ENCODE measurements around the gene SNX27. TPM values are rescaled to one million over a fixed set of nuclear protein-coding genes. Genes with fewer than 3 reads are reported as not detected.
"Not testable (repeated sequence)": the region's sequence is repeated elsewhere in the genome, so short reads cannot be mapped to it uniquely, and the experiment has no call there.

Gene SNX27
- total RNA-seq, 4 donors from 2014 or later: 21.9 to 34.3 (median 26.5) TPM

DNA sequence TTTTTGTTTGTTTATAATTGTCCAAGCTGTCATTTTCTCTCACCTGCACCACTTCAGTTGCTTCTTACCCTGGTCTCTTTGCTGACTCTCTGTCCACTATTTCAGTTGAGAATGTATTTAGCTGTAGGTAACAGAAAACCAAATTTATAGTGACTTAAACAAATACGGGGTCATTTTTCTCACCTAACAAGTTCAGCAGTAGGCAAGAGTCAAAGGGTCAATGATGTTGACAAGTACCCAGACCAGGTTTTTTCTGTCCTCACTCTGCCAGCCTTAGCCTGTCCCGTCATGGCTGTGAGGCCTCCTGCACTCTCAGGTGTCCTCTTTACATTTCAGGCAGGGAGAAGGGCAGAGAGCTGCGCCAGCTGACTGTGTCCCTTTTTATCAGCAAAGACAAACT, 121.3 kb downstream of the SNX27 start:
- WGBS, 2 donors: 84 to 91% methylated on average over 3 of the region's 3 CpGs
- no peak for DNase-seq (ENCODE audit: low spot score in 2 of 2)
- no peak overlapping the region for H3K4me3 ChIP-seq (ENCODE audit: low read depth, poor library complexity, severe bottlenecking)
- intact Hi-C loops (cut with DNase I; ENCODE audit: low total_unique reads): loop anchor here (5.0 to 10.0 kb wide), 2 partner anchors 138 to 201 kb away; no protein-coding TSS in a partner anchor
- TF ChIP-seq, protein P1, sequence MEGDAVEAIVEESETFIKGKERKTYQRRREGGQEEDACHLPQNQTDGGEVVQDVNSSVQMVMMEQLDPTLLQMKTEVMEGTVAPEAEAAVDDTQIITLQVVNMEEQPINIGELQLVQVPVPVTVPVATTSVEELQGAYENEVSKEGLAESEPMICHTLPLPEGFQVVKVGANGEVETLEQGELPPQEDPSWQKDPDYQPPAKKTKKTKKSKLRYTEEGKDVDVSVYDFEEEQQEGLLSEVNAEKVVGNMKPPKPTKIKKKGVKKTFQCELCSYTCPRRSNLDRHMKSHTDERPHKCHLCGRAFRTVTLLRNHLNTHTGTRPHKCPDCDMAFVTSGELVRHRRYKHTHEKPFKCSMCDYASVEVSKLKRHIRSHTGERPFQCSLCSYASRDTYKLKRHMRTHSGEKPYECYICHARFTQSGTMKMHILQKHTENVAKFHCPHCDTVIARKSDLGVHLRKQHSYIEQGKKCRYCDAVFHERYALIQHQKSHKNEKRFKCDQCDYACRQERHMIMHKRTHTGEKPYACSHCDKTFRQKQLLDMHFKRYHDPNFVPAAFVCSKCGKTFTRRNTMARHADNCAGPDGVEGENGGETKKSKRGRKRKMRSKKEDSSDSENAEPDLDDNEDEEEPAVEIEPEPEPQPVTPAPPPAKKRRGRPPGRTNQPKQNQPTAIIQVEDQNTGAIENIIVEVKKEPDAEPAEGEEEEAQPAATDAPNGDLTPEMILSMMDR (IDR thresholded peaks at IDR 0.05): no peak
- no peak for TF ChIP-seq POLR2A (IDR thresholded peaks at IDR 0.05)

DNA sequence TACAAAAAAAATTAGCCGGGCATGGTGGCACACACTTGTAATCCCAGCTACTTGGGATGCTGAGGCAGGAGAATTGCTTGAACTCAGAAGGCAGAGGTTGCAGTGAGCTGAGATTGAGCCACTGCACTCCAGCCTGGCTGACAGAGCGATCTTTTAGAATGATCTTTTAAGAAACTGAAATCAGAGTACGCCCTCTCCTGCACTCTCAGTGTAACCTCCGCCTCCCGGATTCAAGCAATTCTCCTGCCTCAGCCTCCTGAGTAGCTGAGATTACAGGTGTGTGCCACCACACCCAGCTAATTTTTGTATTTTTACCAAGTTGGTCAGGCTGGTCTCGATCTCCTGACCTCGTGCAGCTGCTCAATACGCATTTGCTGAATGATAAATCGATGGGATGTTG, 122.1 kb downstream of the SNX27 start:
- 92 to 94% methylated on average over 9 of the region's 9 CpGs for WGBS, 2 donors
- intact Hi-C loops (cut with DNase I; ENCODE audit: low total_unique reads): loop anchor here (5.0 to 10.0 kb wide), 2 partner anchors 139 to 202 kb away; no protein-coding TSS in a partner anchor

DNA sequence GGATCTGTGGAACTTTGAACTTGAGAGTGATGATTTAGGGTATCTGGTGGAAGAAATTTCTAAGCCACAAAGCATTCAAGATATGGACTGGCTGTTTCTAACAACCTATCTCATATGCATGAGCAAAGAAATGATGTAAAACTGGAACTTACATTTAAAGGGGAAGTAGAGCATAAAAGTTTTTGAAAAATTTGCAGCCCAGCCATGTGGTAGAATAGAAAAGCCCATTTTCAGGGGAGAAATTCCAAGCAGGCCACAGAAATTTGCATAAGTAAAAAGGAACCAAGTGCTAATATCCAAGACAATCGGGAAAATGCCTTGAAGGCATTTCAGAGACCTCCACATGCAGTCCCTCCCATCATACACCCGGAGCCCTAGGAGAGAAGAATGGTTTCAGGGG, 125.2 kb downstream of the SNX27 start:
- DNase-seq (ENCODE audit: low spot score in 2 of 2): no peak
- 70 to 89% methylated on average over 2 of the region's 2 CpGs for WGBS, 2 donors
- intact Hi-C loops (cut with DNase I; ENCODE audit: low total_unique reads): loop anchor here (10.0 kb wide), 1 partner anchor 142 kb away; no protein-coding TSS in a partner anchor
- TF ChIP-seq, protein P1 (IDR thresholded peaks at IDR 0.05): no peak
- TF ChIP-seq POLR2A (IDR thresholded peaks at IDR 0.05): no peak
- no peak overlapping the region for H3K4me3 ChIP-seq (ENCODE audit: low read depth, poor library complexity, severe bottlenecking)

More for the DNA sequence above, 122.1 kb downstream of the SNX27 start:
- not testable (repeated sequence) for H3K4me3 ChIP-seq (ENCODE audit: low read depth, poor library complexity, severe bottlenecking)
- DNase-seq (ENCODE audit: low spot score in 2 of 2): peak in 1 of 2 donors; percentile 10

DNA sequence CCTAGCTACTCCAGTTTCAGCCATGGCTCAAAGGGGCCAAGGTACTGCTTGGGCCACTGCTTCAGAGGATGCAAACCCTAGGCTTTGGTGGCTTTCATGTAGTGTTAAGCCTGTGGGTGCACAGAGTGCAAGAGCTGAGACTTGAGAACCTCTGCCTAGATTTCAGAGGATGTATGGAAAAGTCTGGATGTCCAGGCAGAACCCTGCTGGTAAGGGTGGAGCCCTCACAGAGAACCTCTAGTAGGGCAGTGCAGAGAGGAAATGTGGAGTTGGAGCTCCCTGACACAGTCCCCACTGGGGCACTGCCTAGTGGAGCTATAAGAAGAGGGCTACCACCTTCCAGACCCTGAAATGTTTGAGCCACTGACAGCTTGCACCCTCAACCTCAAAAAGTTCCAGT, 125.6 kb downstream of the SNX27 start:
- TF ChIP-seq, protein P1 (IDR thresholded peaks at IDR 0.05): no peak
- no peak for TF ChIP-seq POLR2A (IDR thresholded peaks at IDR 0.05)
- no peak overlapping the region for H3K4me3 ChIP-seq (ENCODE audit: low read depth, poor library complexity, severe bottlenecking)
- DNase-seq (ENCODE audit: low spot score in 2 of 2): peak in 1 of 2 donors; percentile 57
- intact Hi-C loops (cut with DNase I; ENCODE audit: low total_unique reads): loop anchor here (10.0 kb wide), 1 partner anchor 143 kb away; no protein-coding TSS in a partner anchor

DNA sequence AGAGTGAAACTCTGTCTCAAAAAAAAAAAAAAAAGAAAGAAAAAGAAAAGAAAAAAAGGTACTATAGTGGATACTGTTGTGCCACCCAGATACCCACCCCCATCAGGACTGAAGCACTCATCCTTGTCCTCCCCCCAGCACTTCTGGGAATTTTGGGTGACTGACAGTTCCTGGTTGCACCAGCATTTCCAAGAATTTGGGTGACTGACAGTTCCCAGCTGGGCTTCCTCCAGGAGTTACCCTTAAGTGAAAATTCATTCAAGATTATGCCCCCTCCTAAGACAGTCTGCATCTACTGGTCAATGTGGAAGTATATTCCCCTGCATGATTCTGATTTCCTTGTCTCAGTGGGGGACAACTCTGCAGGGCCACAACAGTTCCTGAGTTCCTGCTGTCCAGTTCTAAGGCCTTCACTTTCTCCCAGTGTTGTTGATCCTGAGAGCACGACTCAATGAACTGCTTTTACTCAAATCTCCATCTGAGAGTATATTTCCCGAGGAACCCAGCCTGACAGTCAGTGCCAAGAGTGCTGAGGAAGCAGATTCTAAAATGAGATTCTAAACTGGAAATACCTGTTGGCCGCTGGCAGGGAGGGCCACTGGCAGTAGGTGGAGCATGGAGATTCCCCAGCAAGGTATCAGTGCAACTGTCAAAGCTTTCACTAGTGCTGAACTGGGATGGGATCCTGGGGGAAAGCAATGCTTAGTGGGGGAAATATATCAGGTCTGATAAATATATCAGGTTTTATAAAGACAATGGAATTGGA, 127.9 kb downstream of the SNX27 start:
- peak; percentile 64 to 86 for DNase-seq (ENCODE audit: low spot score in 2 of 2)
- WGBS, 2 donors: 29 to 42% methylated on average over 3 of the region's 3 CpGs
- no peak overlapping the region for H3K4me3 ChIP-seq (ENCODE audit: low read depth, poor library complexity, severe bottlenecking)
- TF ChIP-seq, protein P1 (IDR thresholded peaks at IDR 0.05): no peak
- no peak for TF ChIP-seq POLR2A (IDR thresholded peaks at IDR 0.05)
- intact Hi-C loops (cut with DNase I; ENCODE audit: low total_unique reads): loop anchor here (10.0 kb wide), 2 partner anchors 145 to 295 kb away; no protein-coding TSS in a partner anchor

DNA sequence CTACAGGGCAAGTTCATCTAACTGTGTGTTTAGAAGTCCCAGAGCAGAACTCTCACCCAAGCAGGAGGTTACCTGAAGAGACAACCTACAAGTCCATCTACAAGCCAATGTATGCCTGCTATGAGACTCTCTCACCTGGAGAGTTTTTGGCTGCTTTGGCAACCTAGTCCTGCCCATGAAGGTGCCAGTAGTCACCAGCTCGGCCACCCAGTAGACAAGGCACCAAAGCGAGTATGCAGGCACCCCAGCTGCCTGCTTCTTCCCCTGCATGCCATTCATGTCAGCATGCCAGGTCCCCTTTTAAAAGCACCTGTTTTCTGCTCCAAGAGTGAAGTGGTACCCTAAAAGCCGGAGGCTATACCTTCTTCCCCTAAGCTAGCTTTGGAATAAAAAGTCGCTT, 129.7 kb downstream of the SNX27 start:
- DNase-seq (ENCODE audit: low spot score in 2 of 2): peak in 1 of 2 donors; percentile 60
- TF ChIP-seq, protein P1 (IDR thresholded peaks at IDR 0.05): no peak
- TF ChIP-seq POLR2A (IDR thresholded peaks at IDR 0.05): no peak
- intact Hi-C loops (cut with DNase I; ENCODE audit: low total_unique reads): loop anchor here (10.0 kb wide), 1 partner anchor 297 kb away; no protein-coding TSS in a partner anchor
- H3K4me3 ChIP-seq (ENCODE audit: low read depth, poor library complexity, severe bottlenecking): no peak overlapping the region
- 84 to 88% methylated on average over 4 of the region's 4 CpGs for WGBS, 2 donors
